ENCODE results near the gene LMAN2.
"Not testable (repeated sequence)": the region's sequence is repeated elsewhere in the genome, so short reads cannot be mapped to it uniquely, and the experiment has no call there.

GRCh38 chr5:177375516-177375915, 24.0 kb upstream of the LMAN2 start:
- not testable (repeated sequence) for TF ChIP-seq EZH2 (IDR thresholded peaks at IDR 0.05); POLR2AphosphoS5 (IDR thresholded peaks at IDR 0.05; ENCODE audit: borderline replicate concordance, low read depth, low read length); FOXP2 (optimal IDR thresholded peaks at IDR 0.05; ENCODE audit: control extremely low read depth, extremely low read length, insufficient read depth)
